HL-60 (cell line): ENCODE data around the gene RUSF1.

Source experiments
- DNase-seq, 2 experiments: peaks; one replicate each; pipeline ENCODE4 v3.0.0-alpha.2; 2010 to 2020; ENCODE audit warnings: low read depth in 1 of 2, low spot score in 1 of 2
- H3K27ac ChIP-seq: fragments of 250-450 bp; sonication (Bioruptor Pico); replicated peaks from 2 replicates; pipeline ENCODE4 v1.5.1; 2020; ENCODE audit warnings: mild to moderate bottlenecking, moderate library complexity
- H3K27me3 ChIP-seq: fragments of 250-450 bp; sonication (Bioruptor Pico); 2 replicates; pipeline ENCODE4 v1.5.1; 2021; ENCODE audit warnings: mild to moderate bottlenecking, moderate library complexity; ENCODE audit not compliant: insufficient read depth, poor library complexity, severe bottlenecking
- H3K4me3 ChIP-seq: replicated peaks from 2 replicates; pipeline ENCODE4 v1.5.1; 2011; ENCODE audit warnings: mild to moderate bottlenecking, control low read depth, low read length; ENCODE audit not compliant: insufficient read depth
- GABPA ChIP-seq: IDR thresholded peaks from 2 replicates; pipeline ENCODE4 v1.6.1; 2012; ENCODE audit warnings: low read depth
- POLR2AphosphoS5 ChIP-seq: IDR thresholded peaks from 2 replicates; pipeline ENCODE4 v1.6.1; 2012; ENCODE audit warnings: low read depth
- SPI1 ChIP-seq: IDR thresholded peaks from 2 replicates; pipeline ENCODE4 v1.6.1; 2012; ENCODE audit warnings: low read depth, mild to moderate bottlenecking, borderline replicate concordance
- TF ChIP-seq, protein P1 (sequence below): IDR thresholded peaks from one replicate; pipeline ENCODE4 v1.5.1; 2011; ENCODE audit warnings: low read length, control low read depth, inconsistent platforms; ENCODE audit not compliant: insufficient read depth
- TF ChIP-seq, protein P2 (sequence below): IDR thresholded peaks from 2 replicates; pipeline ENCODE4 v1.6.1; 2012; ENCODE audit warnings: low read depth; ENCODE audit not compliant: insufficient replicate concordance

Gene RUSF1

DNA sequence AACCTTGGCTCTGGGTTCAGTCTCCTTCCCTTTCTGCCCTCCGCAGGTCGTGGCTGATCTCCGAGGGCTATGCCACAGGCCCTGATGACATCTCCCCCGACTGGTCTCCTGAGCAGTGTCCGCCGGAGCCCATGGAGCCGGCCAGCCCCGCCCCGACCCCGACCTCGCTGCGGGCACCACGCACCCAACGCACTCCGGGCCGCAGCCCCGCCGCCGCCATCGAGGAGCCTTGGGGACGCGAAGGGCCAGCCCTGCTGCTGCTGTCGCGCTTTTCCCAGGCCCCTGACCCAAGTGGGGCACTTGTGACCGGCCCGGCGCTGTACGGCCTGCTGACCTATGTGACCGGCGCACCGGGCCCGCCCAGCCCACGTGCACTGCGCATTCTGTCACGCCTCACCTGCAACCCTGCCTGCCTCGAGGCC is 43.8 kb downstream of the RUSF1 start:
- DNase-seq, result no peak
- Histone ChIP-seq H3K27ac (no peak overlapping the region), H3K4me3 (no peak overlapping the region), H3K27me3 (no peaks in the 10 kb centered on the region)
- TF ChIP-seq SPI1, result no peak
- TF ChIP-seq, protein P1, sequence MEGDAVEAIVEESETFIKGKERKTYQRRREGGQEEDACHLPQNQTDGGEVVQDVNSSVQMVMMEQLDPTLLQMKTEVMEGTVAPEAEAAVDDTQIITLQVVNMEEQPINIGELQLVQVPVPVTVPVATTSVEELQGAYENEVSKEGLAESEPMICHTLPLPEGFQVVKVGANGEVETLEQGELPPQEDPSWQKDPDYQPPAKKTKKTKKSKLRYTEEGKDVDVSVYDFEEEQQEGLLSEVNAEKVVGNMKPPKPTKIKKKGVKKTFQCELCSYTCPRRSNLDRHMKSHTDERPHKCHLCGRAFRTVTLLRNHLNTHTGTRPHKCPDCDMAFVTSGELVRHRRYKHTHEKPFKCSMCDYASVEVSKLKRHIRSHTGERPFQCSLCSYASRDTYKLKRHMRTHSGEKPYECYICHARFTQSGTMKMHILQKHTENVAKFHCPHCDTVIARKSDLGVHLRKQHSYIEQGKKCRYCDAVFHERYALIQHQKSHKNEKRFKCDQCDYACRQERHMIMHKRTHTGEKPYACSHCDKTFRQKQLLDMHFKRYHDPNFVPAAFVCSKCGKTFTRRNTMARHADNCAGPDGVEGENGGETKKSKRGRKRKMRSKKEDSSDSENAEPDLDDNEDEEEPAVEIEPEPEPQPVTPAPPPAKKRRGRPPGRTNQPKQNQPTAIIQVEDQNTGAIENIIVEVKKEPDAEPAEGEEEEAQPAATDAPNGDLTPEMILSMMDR, result no peak
- TF ChIP-seq, protein P2, sequence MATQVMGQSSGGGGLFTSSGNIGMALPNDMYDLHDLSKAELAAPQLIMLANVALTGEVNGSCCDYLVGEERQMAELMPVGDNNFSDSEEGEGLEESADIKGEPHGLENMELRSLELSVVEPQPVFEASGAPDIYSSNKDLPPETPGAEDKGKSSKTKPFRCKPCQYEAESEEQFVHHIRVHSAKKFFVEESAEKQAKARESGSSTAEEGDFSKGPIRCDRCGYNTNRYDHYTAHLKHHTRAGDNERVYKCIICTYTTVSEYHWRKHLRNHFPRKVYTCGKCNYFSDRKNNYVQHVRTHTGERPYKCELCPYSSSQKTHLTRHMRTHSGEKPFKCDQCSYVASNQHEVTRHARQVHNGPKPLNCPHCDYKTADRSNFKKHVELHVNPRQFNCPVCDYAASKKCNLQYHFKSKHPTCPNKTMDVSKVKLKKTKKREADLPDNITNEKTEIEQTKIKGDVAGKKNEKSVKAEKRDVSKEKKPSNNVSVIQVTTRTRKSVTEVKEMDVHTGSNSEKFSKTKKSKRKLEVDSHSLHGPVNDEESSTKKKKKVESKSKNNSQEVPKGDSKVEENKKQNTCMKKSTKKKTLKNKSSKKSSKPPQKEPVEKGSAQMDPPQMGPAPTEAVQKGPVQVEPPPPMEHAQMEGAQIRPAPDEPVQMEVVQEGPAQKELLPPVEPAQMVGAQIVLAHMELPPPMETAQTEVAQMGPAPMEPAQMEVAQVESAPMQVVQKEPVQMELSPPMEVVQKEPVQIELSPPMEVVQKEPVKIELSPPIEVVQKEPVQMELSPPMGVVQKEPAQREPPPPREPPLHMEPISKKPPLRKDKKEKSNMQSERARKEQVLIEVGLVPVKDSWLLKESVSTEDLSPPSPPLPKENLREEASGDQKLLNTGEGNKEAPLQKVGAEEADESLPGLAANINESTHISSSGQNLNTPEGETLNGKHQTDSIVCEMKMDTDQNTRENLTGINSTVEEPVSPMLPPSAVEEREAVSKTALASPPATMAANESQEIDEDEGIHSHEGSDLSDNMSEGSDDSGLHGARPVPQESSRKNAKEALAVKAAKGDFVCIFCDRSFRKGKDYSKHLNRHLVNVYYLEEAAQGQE, result no peak
- TF ChIP-seq POLR2AphosphoS5, result no peak
- TF ChIP-seq GABPA, result no peak

DNA sequence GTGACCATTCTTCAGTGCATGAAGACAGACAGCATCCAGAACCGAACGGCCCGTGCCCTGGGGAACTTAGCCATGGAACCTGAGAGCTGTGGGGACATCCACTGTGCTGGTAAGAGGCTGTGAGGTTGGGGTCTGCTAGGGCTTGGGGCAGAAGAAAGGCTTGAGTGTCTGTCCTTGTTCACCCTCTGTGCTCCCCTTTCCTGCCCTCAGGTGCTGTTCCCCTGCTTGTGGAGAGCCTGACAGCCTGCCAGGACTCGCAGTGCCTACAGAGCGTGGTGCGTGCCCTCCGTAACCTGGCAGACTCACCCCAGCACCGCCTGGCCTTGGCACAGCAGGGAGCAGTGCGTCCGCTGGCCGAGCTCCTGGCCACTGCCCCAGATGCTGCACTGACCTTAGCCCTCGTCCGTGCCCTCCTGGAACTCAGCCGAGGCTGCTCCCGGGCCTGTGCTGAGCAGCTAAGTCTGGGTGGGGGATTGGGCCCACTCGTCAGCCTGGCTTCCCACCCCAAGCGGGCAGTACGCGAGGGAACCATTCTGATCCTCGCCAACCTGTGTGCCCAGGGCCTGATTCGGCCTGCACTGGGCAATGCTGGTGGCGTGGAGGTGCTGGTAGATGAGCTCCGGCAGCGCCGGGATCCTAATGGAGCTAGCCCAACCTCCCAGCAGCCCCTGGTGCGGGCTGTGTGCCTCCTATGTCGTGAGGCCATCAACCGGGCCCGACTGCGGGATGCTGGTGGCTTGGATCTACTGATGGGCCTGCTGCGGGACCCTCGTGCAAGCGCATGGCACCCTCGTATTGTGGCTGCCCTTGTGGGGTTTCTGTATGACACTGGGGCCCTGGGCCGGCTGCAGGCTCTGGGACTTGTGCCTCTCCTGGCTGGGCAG is 46.0 kb downstream of the RUSF1 start:
- TF ChIP-seq, protein P2, result no peak
- TF ChIP-seq SPI1 (no peak), POLR2AphosphoS5 (no peak), GABPA (no peak)
- TF ChIP-seq, protein P1, result no peak
- Histone ChIP-seq H3K4me3 (no peak overlapping the region), H3K27ac (no peak overlapping the region), H3K27me3 (no peaks in the 10 kb centered on the region)
- DNase-seq, result no peak

DNA sequence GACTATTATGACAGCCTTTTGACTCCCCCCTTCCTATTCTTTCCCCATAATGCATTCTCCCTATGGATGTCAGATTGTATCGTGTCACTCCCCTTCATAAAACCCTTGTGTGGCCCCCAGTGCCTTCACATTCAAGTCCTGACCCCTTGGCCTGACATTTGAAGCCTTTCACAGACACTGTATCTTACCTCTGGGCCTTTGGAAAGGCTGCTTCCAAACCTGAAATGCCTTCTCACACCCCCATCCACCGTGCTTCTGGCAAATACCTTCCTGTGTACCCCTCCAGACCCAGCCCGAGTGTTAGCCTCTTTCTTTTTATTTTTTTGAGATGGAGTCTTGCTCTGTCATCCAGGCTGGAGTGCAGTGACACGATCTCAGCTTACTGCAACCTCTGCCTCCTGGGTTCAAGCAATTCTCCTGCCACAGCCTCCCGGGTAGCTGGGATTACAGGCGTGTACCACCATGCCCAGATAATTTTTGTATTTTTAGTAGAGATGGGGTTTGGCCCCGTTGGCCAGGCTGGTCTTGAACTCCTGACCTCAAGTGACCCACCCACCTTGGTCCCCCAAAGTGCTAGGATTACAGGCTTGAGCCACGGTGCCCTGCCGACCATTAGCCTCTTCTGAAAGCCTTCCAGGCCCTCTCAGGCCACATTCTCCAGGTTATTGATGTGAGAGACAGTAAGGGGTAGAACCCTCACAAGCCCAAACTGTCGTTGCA is 46.8 kb downstream of the RUSF1 start:
- DNase-seq, result no peak
- no peak for TF ChIP-seq POLR2AphosphoS5
- TF ChIP-seq, protein P2, result no peak
- TF ChIP-seq, protein P1, result no peak
- TF ChIP-seq GABPA, result no peak
- no peak for TF ChIP-seq SPI1
- H3K4me3 ChIP-seq, result no peak overlapping the region
- H3K27ac ChIP-seq, result no peak overlapping the region; the same call in 1 of the 2 replicates
- no peaks in the 10 kb centered on the region for H3K27me3 ChIP-seq
